Ureter (tissue), 1 donor: ENCODE measurements around the gene SFXN1. TPM values are rescaled to one million over a fixed set of nuclear protein-coding genes. Genes with fewer than 3 reads are reported as not detected.
A peak's percentile ranks its signal among the peaks of the same experiment; 100 is the strongest.

Source experiments
- DNase-seq: peaks from one replicate; pipeline ENCODE4 v3.0.0-alpha.2; 2020; ENCODE audit warnings: low spot score
- total RNA-seq: library from RNA; stranded (reverse); gene quantifications from one replicate; pipeline ENCODE4 v1.2.4, GENCODE V29; 2023
- donor health status: DM: yes; HTN: yes; CAD: no.

SFXN1 gene
- total RNA-seq, 1 donor from 2014 or later, result 36.4 TPM

GRCh38 chr5:175465282-175465681 is 13.1 kb upstream of the SFXN1 start:
- DNase-seq, result no peak

GRCh38 chr5:175466700-175467318 is 11.6 kb upstream of the SFXN1 start:
- peak; percentile 58 for DNase-seq

- no peak for DNase-seq
These were observed 10.2 kb upstream of the SFXN1 start for GRCh38 chr5:175467983-175468690.

DNA sequence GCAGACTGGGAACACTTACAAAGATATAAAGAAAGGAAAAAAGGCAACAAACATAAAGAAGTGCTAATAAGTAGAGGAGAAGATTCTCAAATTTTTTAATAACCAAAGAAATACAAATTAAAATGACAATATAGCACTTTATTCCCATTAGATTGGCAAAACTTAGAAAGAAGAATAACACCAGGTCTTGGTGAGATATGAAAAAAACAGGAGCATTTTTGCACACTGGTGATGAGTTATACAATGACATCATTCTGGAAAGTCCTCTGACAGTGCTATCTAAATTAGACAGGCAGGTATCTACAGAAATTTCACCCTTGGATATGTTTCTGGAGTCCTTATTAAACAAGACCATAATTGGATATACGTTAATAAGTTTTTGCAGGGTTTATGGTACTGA is 9.5 kb upstream of the SFXN1 start:
- DNase-seq, result no peak

DNA sequence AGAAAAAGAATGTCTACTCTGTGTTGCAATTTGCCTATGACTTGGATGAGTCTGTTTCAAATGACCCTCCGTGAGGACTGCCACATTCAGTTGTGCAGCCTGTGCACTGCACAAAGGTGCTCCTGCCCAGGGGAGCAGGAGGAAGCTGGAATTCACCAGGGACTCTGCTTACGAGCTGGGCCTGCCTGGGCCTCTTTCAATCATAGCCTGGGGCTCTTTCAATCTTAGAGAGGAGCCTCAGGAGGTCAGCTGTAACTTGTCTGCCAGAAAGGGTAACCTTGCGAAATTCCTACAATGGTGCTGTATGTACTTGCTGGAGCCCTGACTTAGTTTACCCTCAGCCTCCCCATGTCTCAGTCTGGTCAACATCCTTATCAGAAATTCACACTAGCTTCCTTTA is 8.4 kb upstream of the SFXN1 start:
- no peak for DNase-seq

DNA sequence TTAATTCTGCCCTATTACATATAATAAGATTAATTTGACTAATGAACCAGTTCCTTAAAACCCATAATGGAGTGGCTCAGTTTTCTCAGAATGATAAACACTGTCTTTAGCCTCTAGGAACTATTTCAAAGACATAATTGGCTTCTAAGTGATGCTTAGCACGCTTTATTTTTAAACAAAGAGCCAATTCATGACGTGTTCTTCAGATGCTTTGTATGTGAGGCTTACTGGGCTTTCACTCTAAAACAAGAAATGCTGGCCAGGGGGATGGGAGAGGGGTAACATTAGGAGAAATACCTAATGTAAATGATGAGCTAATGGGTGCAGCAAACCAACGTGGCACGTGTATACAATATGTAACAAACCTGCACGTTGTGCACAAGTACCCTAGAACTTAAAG is 7.6 kb upstream of the SFXN1 start:
- no peak for DNase-seq

DNA sequence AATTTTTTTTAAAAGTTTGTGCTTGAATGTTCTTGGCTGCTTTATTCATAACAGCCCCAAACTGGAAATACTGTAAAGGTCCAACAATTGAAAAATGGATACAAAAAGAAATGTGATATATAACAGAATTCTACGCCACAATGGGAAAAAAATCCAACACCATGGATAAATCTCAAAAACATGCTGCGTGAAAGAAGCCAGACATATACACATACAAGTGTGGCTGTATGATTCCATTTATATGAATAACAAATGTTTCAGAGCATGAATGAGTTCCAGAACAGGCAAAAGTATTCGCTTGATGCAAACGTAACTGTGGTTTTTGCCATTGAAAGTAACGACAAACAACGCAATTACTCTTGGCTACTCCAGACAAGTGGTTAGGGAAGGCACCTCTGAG is 7.2 kb upstream of the SFXN1 start:
- DNase-seq, result no peak

DNA sequence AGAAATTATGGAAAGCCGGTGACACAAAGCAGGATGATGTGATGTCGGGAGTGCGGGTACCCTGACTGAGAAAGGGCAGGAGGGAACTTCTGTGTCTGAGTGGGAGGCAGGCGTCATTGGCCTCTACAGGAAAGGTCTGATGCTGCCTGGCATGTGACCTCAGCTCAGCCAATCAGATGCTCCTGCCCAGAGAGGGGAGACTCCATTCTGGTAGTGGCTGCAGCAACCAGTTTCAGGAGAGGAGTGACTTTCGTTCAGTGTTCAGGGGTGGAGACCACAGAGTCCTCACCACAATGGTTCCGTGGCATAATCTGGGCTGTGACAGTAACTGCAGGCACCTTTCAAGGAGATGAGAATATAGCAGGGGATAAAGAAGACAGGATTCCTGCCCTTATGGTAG is 6.7 kb upstream of the SFXN1 start:
- DNase-seq, result no peak

DNA sequence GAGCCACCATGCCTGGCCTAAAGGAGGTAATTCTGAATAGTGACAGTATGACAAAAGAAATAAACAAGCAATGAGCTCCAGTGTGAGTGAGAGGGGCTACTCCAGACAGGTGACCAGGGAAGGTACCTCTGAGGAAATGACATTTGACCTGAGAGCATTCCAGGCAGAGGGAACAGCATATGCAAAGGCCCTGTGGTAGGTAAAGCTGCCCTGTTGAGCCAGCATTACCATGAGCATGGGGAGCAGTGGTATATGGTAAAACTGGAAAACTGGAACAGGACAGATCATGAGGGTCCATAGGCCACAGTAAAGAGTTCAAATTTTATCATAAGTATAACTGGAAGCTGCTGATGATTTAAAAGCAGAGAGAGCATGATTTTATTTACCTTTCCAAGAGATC is 6.0 kb upstream of the SFXN1 start:
- DNase-seq, result no peak

DNA sequence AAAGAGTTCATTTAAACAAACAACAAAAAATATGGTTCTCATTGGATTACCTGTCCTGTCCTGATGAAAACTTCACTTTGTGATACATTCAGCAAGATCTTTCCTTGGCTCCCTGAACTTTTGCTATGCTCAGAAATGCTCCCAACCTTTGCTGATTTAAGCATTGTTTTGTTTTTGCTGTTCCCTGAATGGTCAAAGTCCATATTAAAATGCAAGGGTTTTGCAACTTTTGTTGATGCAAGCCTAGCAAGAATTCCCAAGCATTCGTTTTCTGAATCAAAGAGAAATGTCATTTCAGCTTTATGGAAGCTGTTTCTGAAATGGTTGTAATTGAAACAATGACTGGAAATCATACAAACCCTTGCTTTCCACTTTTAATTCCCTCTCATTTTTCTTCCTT is 3.1 kb upstream of the SFXN1 start:
- DNase-seq, result no peak

GRCh38 chr5:175477440-175477839 is 920 bp upstream of the SFXN1 start:
- no peak for DNase-seq

- DNase-seq, result no peak
These were observed 364 bp upstream of the SFXN1 start for GRCh38 chr5:175478008-175478383.

- DNase-seq, result no peak
These were observed 943 bp downstream of the SFXN1 start for GRCh38 chr5:175479125-175479881.

DNA sequence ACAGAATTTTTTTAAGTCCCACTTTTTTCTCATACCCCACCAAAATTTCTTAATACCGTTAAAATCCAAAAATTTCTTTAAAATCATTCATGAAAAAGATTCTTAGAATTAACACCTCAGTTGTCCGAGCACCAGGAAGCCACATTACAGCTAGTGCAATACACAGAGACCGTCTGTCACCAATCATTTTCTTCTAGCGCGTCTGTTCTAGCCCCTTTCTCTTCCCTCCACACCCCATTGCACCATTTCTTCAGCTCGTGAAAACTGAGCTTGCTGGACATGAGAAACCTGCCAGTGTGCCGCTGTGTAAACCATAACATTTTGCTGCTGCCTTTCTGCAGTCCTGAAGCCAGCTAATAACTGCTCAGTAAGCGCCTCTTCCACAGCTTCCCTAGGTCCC is 5.0 kb downstream of the SFXN1 start:
- no peak for DNase-seq

- DNase-seq, result no peak
These were observed 6.0 kb downstream of the SFXN1 start for GRCh38 chr5:175484322-175484721.

- DNase-seq, result no peak
These were observed 6.5 kb downstream of the SFXN1 start for GRCh38 chr5:175484829-175485228.

GRCh38 chr5:175485631-175486030 is 7.3 kb downstream of the SFXN1 start:
- DNase-seq, result no peak

DNA sequence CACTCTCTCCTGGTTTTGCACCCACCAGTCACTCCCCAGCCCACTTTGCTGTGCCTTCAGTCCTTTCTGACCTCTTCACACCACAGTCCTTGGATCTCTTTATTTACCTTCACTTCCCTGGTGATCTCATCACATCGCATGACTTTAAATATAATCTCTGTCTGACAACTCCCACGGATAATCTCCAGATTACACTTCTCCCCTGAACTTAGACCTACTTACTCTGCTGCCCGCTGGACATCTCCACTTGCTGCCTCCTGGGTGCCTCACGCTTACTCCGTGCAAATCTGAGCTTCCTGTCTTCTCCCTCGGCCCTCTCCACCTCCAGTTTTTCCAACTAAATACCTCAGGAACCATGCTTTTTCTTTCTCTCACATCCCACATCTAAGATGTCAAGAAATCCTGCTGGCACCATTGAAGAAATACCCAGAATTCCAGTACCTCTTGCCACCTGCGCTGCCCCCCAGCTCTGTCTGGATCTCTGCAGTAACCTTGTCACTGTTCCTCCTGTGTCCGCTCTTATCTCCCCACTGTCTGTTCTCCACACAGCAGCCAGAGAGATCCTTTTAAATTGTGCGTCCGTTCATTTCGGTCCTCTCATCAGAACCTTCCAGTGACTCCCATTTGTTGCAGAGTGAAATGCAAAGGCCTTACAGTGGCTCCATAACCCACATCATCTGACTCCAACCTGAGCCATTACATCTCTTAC is 9.3 kb downstream of the SFXN1 start:
- DNase-seq, result no peak

GRCh38 chr5:175489693-175490443 is 11.5 kb downstream of the SFXN1 start:
- DNase-seq, result no peak

DNA sequence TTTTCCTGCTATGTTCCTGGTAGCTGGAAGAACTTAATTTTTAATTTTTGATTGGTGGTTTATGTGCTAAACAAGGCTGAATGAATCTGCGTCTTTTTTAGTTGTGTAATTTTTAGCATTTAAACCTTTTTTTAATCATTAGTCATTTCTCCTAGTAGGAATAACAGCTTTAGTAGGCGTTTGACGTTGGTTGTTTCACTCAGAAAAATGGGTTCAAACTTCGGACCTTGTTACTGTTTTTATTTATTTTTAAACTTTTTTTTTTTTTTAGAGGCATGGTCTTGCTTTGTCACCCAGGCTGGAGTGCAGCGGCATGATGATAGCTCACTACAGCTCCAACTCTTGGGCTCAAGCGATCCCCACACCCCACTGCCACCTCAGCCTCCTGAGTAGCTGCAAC is 12.9 kb downstream of the SFXN1 start:
- no peak for DNase-seq

GRCh38 chr5:175493260-175493659 is 14.9 kb downstream of the SFXN1 start:
- no peak for DNase-seq

DNA sequence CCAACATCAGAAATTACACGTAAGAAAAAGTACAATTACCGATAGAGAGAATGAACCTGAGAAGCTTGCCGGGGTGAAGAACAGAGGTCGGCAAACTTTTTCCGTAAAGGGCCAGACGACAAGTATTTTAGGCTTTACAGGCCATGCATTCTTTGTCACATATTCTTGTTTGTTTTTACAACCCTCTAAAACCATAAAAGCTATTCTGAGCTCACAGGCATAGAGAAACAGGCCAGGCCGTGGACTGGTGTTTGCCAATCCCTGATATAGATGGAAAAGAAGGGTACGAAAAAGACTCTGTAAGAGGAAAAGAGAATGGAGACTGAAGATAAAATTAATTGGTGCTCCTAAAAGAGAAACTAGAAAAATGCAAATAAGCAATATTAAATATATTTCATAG is 15.4 kb downstream of the SFXN1 start:
- no peak for DNase-seq
